Prostate gland (tissue), 2 donors: ENCODE measurements around the gene UVSSA. TPM values are rescaled to one million over a fixed set of nuclear protein-coding genes. Genes with fewer than 3 reads are reported as not detected.

Experiments
- DNase-seq: peaks from one replicate; pipeline ENCODE4 v3.0.0-alpha.2; 2019; ENCODE audit warnings: low spot score
- H3K27ac ChIP-seq, 2 donors: fragments of 200-600 bp; sonication (generic); 2 replicates each; pipeline ENCODE4 v1.5.1; 2017 to 2019
- H3K27me3 ChIP-seq: fragments of 200-600 bp; sonication (generic); replicated peaks from 2 replicates; pipeline ENCODE4 v1.5.1; 2019; ENCODE audit not compliant: insufficient read depth
- H3K36me3 ChIP-seq, 2 donors: fragments of 200-600 bp; sonication (generic); 1 replicate in 1 of 2; 2 replicates in 1 of 2; pipeline versions ENCODE4 v1.5.1 to v1.8.1; 2017 to 2019
- H3K4me1 ChIP-seq: fragments of 200-600 bp; sonication (generic); replicated peaks from 2 replicates; pipeline ENCODE4 v1.5.1; 2019
- H3K4me3 ChIP-seq, 2 donors: fragments of 200-600 bp; sonication (generic); 2 replicates each; pipeline ENCODE4 v1.5.1; 2017 to 2019
- H3K9me3 ChIP-seq: fragments of 200-600 bp; sonication (generic); 2 replicates; pipeline ENCODE4 v1.5.1; 2017
- POLR2A ChIP-seq: fragments of 450-650 bp; IDR thresholded peaks from one replicate; pipeline ENCODE4 v1.6.1; 2016; ENCODE audit warnings: antibody characterized with exemption, mild to moderate bottlenecking
- POLR2AphosphoS5 ChIP-seq: sonication (generic); formaldehyde crosslinking; IDR thresholded peaks from one replicate; pipeline ENCODE4 v1.6.1; 2017; ENCODE audit warnings: antibody characterized with exemption
- WGBS: methylation state at CpG from one replicate; pipeline ENCODE4 v1.1.5; 2018; 5-methylcytosine and 5-hydroxymethylcytosine counted together
- intact Hi-C: fragments of 100-400 bp; cut with DNase I; formaldehyde crosslinking; loops from one replicate; pipeline ENCODE4 v1.14.2; 2022
- total RNA-seq, 2 donors: library from RNA; depleted of rRNA; stranded (reverse); fragments of >200 nt; gene quantifications; one replicate each; pipeline ENCODE4 v1.1.0, GENCODE V29; 2016
- TF ChIP-seq, protein P1 (sequence below), 4 experiments: fragments of 200-600 bp in 2 of 4; fragments of 450-650 bp in 2 of 4; sonication (generic) in 2 of 4; IDR thresholded peaks; 1 replicate in 3 of 4; 2 replicates in 1 of 4; pipeline ENCODE4 v1.5.1; 2016 to 2019; ENCODE audit warnings: antibody characterized with exemption in 4 of 4, mild to moderate bottlenecking in 2 of 4, moderate library complexity in 2 of 4

Gene UVSSA
- total RNA-seq, 2 donors from 2014 or later, result 20.8 to 47.9 TPM

DNA sequence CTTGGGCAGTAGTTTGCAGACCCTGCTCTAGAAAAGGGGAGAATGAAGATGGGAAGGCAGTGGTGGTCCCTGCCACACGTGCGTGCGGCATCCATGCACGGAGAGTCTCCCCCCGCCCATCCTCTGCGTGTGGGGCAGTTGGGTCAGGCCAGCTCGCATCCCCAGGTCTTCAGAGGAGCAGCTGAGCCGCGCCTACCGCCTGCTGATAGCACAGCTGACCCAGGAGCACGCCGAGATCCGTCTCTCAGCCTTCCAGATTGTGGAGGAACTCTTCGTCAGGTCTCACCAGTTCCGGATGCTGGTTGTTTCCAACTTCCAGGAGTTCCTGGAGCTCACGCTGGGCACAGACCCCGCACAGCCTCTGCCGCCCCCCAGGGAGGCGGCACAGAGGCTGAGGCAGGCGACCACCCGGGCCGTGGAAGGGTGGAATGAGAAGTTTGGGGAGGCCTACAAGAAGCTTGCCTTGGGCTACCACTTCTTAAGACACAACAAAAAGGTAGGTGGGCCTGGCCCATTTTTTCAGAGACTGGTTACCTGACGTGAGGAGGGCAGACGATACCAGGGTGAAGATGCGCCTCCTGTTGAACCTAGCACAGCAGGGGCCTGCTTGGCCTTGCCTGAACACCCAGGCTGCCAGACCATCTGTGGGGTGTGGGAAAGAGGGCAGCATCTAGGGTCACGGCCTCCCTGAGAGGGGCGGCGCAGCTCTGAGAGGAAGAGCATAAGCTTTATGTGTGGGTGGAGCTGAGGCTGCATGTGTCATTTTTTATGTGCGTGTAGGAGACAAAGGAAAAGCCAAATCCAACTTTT lies 2.6 kb downstream of the UVSSA start:
- no peak overlapping the region for H3K27ac ChIP-seq
- TF ChIP-seq POLR2A (no peak), POLR2AphosphoS5 (no peak)
- TF ChIP-seq, protein P1, sequence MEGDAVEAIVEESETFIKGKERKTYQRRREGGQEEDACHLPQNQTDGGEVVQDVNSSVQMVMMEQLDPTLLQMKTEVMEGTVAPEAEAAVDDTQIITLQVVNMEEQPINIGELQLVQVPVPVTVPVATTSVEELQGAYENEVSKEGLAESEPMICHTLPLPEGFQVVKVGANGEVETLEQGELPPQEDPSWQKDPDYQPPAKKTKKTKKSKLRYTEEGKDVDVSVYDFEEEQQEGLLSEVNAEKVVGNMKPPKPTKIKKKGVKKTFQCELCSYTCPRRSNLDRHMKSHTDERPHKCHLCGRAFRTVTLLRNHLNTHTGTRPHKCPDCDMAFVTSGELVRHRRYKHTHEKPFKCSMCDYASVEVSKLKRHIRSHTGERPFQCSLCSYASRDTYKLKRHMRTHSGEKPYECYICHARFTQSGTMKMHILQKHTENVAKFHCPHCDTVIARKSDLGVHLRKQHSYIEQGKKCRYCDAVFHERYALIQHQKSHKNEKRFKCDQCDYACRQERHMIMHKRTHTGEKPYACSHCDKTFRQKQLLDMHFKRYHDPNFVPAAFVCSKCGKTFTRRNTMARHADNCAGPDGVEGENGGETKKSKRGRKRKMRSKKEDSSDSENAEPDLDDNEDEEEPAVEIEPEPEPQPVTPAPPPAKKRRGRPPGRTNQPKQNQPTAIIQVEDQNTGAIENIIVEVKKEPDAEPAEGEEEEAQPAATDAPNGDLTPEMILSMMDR (IDR thresholded peaks at IDR 0.05), result no peak
- H3K9me3 ChIP-seq, result no peaks in the 10 kb centered on the region
- intact Hi-C loops, result loop anchor here (5.0 kb wide), 2 partner anchors 57 to 182 kb away; no protein-coding TSS in a partner anchor
- DNase-seq, result no peak
- peaks cover 13% of the 10 kb centered on the region for H3K4me1 ChIP-seq
- WGBS, result 92% methylated on average over 29 of the region's 29 CpGs
- H3K4me3 ChIP-seq, result no peak overlapping the region
- no peaks in the 10 kb centered on the region for H3K36me3 ChIP-seq
- no peaks in the 10 kb centered on the region for H3K27me3 ChIP-seq

DNA sequence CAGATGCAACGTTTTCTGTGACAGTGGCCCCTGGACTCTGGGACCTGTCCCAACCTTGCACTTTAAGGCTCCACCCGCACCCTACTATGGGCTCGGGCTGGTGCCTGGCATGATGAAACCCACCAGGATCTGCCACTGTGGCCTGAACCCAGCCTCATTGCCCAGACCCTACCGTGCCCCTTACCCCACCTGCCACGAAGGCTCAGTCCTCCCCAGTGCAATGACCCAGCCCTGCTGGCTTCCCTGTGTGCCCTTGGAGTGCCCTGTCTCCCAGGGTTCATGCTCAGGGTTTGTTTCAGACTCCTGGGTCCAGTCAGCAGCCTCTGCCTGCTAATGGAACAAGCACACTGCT lies 3.1 kb downstream of the UVSSA start:
- intact Hi-C loops, result no loop called here
- no peak overlapping the region for H3K4me3 ChIP-seq
- no peaks in the 10 kb centered on the region for H3K27me3 ChIP-seq
- H3K36me3 ChIP-seq, result no peaks in the 10 kb centered on the region
- TF ChIP-seq, protein P1 (IDR thresholded peaks at IDR 0.05), result no peak
- TF ChIP-seq POLR2AphosphoS5, result no peak
- TF ChIP-seq POLR2A, result no peak
- DNase-seq, result no peak
- no peaks in the 10 kb centered on the region for H3K9me3 ChIP-seq
- H3K4me1 ChIP-seq, result peaks cover 13% of the 10 kb centered on the region
- no peak overlapping the region for H3K27ac ChIP-seq
- WGBS, result 92% methylated on average over 5 of the region's 5 CpGs

DNA sequence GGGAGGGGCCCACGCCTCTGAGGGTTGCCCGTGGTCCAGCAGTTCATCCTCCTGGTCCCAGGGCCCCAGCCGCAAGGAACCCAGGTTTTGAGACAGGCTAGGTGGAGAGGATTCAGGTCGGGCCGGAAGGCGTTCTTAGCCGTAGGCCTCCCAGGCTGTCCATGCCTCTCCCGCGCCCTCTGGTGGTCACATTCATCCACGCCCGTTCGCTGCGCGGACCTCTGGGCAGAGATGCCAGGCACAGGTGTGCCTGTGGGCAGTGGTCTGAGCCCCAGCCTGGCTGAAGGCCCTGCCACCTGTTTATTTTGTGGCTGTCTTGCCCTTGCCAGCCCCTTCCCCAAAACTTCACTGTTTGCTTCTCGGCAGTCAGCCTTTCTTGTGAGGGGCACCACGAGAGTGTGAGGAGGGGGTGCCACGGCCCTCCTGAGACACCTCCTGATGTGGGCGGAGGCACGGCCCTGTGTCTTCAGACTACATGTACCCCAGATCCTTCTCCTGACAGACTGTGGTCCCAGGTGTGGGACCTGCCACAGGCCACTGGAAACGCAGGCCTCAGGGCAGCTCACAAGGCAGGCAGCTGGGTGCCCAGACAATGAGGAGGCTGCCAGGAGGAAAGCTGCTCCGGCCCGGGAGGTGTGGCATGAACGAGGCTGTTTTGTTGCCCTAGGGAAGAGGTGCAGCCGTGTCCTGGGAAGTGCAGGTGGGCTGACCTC lies 5.0 kb downstream of the UVSSA start:
- Histone ChIP-seq H3K4me3 (no peak overlapping the region), H3K27ac (no peak overlapping the region), H3K27me3 (no peaks in the 10 kb centered on the region), H3K36me3 (no peaks in the 10 kb centered on the region), H3K9me3 (no peaks in the 10 kb centered on the region), H3K4me1 (peaks cover 13% of the 10 kb centered on the region)
- 32% methylated on average over 23 of the region's 24 CpGs for WGBS
- TF ChIP-seq, protein P1 (IDR thresholded peaks at IDR 0.05), result peak; percentile 87 to 94 (median 92)
- TF ChIP-seq POLR2A (no peak), POLR2AphosphoS5 (peak; percentile 75)
- intact Hi-C loops, result loop anchor here (2.0 kb wide), 1 partner anchor 221 kb away; no protein-coding TSS in a partner anchor
- DNase-seq, result peak; percentile 86

DNA sequence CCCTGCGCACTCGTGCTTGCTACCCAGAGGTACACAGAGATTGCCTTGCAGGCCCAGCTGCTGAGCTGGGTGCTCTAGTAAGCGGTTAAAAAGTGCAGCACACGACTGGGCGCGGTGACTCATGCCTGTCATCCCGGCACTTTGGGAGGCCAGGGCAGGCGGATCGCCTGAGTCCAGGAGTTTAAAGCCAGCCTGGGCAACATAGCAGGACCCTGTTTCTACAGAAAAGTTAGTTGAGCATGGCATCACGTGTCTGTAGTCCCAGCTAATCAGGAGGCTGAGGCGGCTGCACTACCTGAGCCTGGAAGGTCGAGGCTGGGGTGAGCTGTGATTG lies 5.5 kb downstream of the UVSSA start:
- H3K9me3 ChIP-seq, result no peaks in the 10 kb centered on the region
- H3K27me3 ChIP-seq, result no peaks in the 10 kb centered on the region
- WGBS, result 87% methylated on average over 12 of the region's 12 CpGs
- peaks cover 13% of the 10 kb centered on the region for H3K4me1 ChIP-seq
- no peak for TF ChIP-seq POLR2A
- no peak for TF ChIP-seq POLR2AphosphoS5
- TF ChIP-seq, protein P1 (IDR thresholded peaks at IDR 0.05), result no peak
- intact Hi-C loops, result loop anchor here (2.0 kb wide), 1 partner anchor 222 kb away; no protein-coding TSS in a partner anchor
- H3K4me3 ChIP-seq, result no peak overlapping the region
- no peak for DNase-seq
- no peak overlapping the region for H3K27ac ChIP-seq
- no peaks in the 10 kb centered on the region for H3K36me3 ChIP-seq
